ENCODE measurements around the gene PRKAA2. TPM values are rescaled to one million over a fixed set of nuclear protein-coding genes. Genes with fewer than 3 reads are reported as not detected.

PRKAA2 gene
- total RNA-seq, 2 donors from 2014 or later: 1.6 to 6.8 TPM

GRCh38 chr1:56712150-56712549 lies 67.0 kb downstream of the PRKAA2 start:
- no peak for DNase-seq
- no peak for TF ChIP-seq CTCF (IDR thresholded peaks at IDR 0.05)
- intact Hi-C loops (cut with DNase I): no loop called here

GRCh38 chr1:56713112-56713511 lies 68.0 kb downstream of the PRKAA2 start:
- H3K4me3 ChIP-seq: no peak overlapping the region
- no peaks in the 10 kb centered on the region for H3K27me3 ChIP-seq
- no peak for TF ChIP-seq CTCF (IDR thresholded peaks at IDR 0.05)
- H3K36me3 ChIP-seq: no peaks in the 10 kb centered on the region
- no peak overlapping the region for H3K27ac ChIP-seq
- no peaks in the 10 kb centered on the region for H3K9me3 ChIP-seq
- intact Hi-C loops (cut with DNase I): no loop called here
- no peak overlapping the region for H3K9ac ChIP-seq (ENCODE audit: low read depth in 2 of 2, low read length in 2 of 2)
- H3K4me1 ChIP-seq: no peaks in the 10 kb centered on the region
- no peak for DNase-seq

More at GRCh38 chr1:56712150-56712549, 67.0 kb downstream of the PRKAA2 start:
- Histone ChIP-seq H3K27me3 (no peaks in the 10 kb centered on the region), H3K9ac (ENCODE audit: low read depth in 2 of 2, low read length in 2 of 2) (no peak overlapping the region), H3K36me3 (no peaks in the 10 kb centered on the region), H3K9me3 (no peaks in the 10 kb centered on the region), H3K4me1 (no peaks in the 10 kb centered on the region), H3K27ac (no peak overlapping the region), H3K4me3 (no peak overlapping the region)

- no peaks in the 10 kb centered on the region for H3K36me3 ChIP-seq
- H3K4me3 ChIP-seq: no peak overlapping the region
- no peak for DNase-seq
- H3K27me3 ChIP-seq: no peaks in the 10 kb centered on the region
- H3K9ac ChIP-seq (ENCODE audit: low read depth in 2 of 2, low read length in 2 of 2): no peak overlapping the region
- intact Hi-C loops (cut with DNase I): no loop called here
- TF ChIP-seq CTCF (IDR thresholded peaks at IDR 0.05): no peak
- H3K4me1 ChIP-seq: no peaks in the 10 kb centered on the region
- H3K9me3 ChIP-seq: no peaks in the 10 kb centered on the region
- no peak overlapping the region for H3K27ac ChIP-seq
Observed at GRCh38 chr1:56715156-56715555, 70.0 kb downstream of the PRKAA2 start.

GRCh38 chr1:56719171-56719570 lies 74.1 kb downstream of the PRKAA2 start:
- no peaks in the 10 kb centered on the region for H3K9me3 ChIP-seq
- H3K27me3 ChIP-seq: no peaks in the 10 kb centered on the region
- H3K27ac ChIP-seq: no peak overlapping the region
- H3K36me3 ChIP-seq: no peaks in the 10 kb centered on the region
- no peaks in the 10 kb centered on the region for H3K4me1 ChIP-seq
- no peak for DNase-seq
- H3K9ac ChIP-seq (ENCODE audit: low read depth in 2 of 2, low read length in 2 of 2): no peak overlapping the region
- intact Hi-C loops (cut with DNase I): no loop called here
- TF ChIP-seq CTCF (IDR thresholded peaks at IDR 0.05): no peak
- no peak overlapping the region for H3K4me3 ChIP-seq

- no peaks in the 10 kb centered on the region for H3K36me3 ChIP-seq
- no peak overlapping the region for H3K27ac ChIP-seq
- TF ChIP-seq CTCF (IDR thresholded peaks at IDR 0.05): no peak
- no peak for DNase-seq
- H3K9ac ChIP-seq (ENCODE audit: low read depth in 2 of 2, low read length in 2 of 2): no peak overlapping the region
- intact Hi-C loops (cut with DNase I): no loop called here
- no peaks in the 10 kb centered on the region for H3K27me3 ChIP-seq
- no peaks in the 10 kb centered on the region for H3K9me3 ChIP-seq
- no peaks in the 10 kb centered on the region for H3K4me1 ChIP-seq
- H3K4me3 ChIP-seq: no peak overlapping the region
Observed at GRCh38 chr1:56726706-56727105, 81.6 kb downstream of the PRKAA2 start.

GRCh38 chr1:56728964-56729363 lies 83.8 kb downstream of the PRKAA2 start:
- Histone ChIP-seq H3K9me3 (no peaks in the 10 kb centered on the region), H3K4me3 (no peak overlapping the region), H3K36me3 (no peaks in the 10 kb centered on the region), H3K9ac (ENCODE audit: low read depth in 2 of 2, low read length in 2 of 2) (no peak overlapping the region), H3K27ac (no peak overlapping the region), H3K4me1 (no peaks in the 10 kb centered on the region), H3K27me3 (no peaks in the 10 kb centered on the region)
- TF ChIP-seq CTCF (IDR thresholded peaks at IDR 0.05): no peak
- intact Hi-C loops (cut with DNase I): no loop called here
- no peak for DNase-seq
